SU-DHL-6 (cell line): ENCODE measurements around the gene ALG9.

Experiments used
- EZH2phosphoT487 ChIP-seq: fragments of 200-600 bp; sonication (generic), shearing (Covaris generic); conservative IDR thresholded peaks from 2 replicates; pipeline ENCODE4 v1.6.1; 2018; ENCODE audit warnings: mild to moderate bottlenecking, antibody characterized with exemption, low read length, moderate library complexity, mixed read lengths
- TF ChIP-seq, protein P1 (sequence below): fragments of 200-600 bp; sonication (generic); IDR thresholded peaks from one replicate; pipeline ENCODE4 v1.5.1; 2017; ENCODE audit warnings: antibody characterized with exemption, mild to moderate bottlenecking, low read length, moderate library complexity; ENCODE audit not compliant: insufficient read depth, poor library complexity, severe bottlenecking

DNA sequence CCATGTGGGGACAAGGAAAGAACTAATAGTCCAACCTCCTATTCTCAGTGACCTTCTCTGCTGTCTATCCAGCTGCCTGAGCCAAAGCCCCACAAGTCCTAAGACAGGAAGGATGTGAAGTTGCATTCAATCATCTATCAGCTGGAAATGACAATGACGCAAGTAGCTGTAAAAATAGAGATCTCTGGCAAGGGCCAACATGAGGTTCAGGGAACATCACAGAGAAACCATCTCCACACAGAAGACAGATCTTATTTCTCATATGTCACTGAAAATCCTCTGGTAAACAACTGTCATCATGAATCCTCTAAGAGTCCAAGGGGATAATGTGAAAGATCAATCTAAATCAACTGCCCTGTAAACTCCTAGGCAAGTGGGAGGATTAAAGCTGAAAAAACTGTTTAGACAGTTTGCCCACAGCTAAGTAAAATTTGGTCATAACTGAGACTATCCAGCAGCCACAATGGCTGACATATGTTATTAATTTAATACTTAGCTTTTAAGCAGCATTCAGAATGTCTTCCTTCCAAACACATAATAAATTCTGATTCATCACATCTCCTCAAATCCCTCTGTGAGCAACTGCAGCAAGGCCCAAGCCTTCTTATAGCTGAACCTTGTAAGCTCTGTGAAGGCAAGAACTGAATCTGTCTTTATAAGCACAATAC lies 52.1 kb downstream of the ALG9 start:
- TF ChIP-seq, protein P1, sequence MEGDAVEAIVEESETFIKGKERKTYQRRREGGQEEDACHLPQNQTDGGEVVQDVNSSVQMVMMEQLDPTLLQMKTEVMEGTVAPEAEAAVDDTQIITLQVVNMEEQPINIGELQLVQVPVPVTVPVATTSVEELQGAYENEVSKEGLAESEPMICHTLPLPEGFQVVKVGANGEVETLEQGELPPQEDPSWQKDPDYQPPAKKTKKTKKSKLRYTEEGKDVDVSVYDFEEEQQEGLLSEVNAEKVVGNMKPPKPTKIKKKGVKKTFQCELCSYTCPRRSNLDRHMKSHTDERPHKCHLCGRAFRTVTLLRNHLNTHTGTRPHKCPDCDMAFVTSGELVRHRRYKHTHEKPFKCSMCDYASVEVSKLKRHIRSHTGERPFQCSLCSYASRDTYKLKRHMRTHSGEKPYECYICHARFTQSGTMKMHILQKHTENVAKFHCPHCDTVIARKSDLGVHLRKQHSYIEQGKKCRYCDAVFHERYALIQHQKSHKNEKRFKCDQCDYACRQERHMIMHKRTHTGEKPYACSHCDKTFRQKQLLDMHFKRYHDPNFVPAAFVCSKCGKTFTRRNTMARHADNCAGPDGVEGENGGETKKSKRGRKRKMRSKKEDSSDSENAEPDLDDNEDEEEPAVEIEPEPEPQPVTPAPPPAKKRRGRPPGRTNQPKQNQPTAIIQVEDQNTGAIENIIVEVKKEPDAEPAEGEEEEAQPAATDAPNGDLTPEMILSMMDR: no peak
- TF ChIP-seq EZH2phosphoT487: no peak
